Activated CD8-positive, alpha-beta memory T cell treated with anti-CD3 and anti-CD28 coated beads for 1 hour (primary cell): ENCODE data around the gene SUSD5.
A peak's percentile ranks its signal among the peaks of the same experiment; 100 is the strongest.
"Not testable (repeated sequence)": the region's sequence is repeated elsewhere in the genome, so short reads cannot be mapped to it uniquely, and the experiment has no call there.

Source experiments
- DNase-seq, 2 donors: peaks; one replicate each; pipeline ENCODE4 v3.0.0-alpha.2; 2020; ENCODE audit warnings: low read depth in 1 of 2; ENCODE audit errors: extremely low read depth in 1 of 2

The SUSD5 gene

DNA sequence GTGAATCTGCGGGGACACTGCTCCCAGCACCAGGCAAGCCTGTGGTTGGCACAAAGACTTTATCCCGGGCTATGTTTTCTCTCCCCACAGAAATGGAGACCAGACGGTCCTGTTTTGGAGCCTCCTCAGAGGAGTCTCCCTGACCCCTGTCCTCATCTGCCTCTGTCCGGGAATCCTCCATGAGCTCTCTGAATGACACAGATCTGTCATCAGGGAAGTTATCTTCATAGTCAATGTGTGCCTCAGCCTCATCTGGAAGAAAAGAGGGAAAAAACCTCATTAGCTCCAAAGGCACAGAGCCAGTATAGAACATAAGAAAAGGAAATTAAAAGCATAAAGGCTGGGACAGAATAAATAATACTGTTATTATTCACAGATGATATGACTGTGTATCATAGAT lies 64.8 kb downstream of the SUSD5 start:
- no peak for DNase-seq

GRCh38 chr3:33152363-33153360 lies 65.9 kb downstream of the SUSD5 start:
- DNase-seq, result no peak

- DNase-seq, result no peak
Measured at GRCh38 chr3:33149342-33149741, 69.3 kb downstream of the SUSD5 start.

- DNase-seq, result no peak
Measured at GRCh38 chr3:33146791-33147445, 71.7 kb downstream of the SUSD5 start.

DNA sequence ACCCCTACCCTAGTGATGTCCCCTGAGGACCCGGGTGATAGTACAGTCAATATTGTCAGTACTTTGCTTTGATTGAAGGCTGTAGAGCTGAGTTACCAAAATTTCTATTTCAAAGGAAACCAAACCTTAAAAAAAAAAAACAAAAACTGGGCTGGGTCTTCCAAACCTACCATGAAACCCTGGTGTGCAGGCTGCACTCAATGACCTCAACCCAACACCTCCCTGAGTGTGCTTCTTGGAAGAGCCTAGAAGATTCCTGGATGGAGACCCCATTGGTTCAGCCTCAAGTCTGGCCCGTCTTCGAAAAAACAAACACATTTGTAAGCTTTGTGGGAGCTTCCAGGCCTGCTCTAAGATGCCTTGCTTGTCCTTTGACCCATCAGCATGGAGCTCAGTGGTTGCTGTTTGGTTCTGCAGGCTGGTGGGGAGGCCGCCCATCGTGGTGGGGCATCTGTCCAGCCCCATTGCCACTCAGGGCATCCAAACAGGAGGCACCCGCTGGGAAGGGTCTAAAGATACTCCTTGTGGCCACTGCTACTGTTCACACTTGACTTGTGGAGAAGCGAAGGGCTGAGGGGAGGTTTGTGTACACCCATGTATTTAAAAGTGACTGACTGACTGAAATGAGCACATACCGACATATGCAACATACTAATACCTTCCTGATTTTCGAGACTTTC lies 72.6 kb downstream of the SUSD5 start:
- DNase-seq, result no peak

- DNase-seq, result no peak
Measured at GRCh38 chr3:33145221-33145900, 73.2 kb downstream of the SUSD5 start.

DNA sequence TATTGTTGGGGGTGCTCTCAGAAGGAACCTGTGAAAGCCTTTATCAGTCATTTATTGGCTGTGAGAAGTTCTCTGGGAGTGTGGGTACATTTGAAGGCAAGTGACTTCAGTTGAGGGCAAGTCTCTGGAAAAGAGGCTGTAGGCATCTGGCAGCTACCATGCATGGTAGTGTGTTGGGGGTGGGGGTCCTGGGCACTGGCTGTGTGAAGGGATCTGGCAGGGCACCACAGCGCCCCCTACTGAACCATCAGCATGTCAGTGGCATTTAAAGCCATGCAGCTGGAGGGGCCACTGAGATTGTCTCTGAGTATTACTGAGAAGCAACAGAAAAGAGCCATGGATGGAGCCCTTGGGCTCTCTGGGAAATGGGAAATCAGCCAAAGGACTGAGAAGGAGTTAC lies 74.2 kb downstream of the SUSD5 start:
- peak in 1 of 2 donors; percentile 4 for DNase-seq

DNA sequence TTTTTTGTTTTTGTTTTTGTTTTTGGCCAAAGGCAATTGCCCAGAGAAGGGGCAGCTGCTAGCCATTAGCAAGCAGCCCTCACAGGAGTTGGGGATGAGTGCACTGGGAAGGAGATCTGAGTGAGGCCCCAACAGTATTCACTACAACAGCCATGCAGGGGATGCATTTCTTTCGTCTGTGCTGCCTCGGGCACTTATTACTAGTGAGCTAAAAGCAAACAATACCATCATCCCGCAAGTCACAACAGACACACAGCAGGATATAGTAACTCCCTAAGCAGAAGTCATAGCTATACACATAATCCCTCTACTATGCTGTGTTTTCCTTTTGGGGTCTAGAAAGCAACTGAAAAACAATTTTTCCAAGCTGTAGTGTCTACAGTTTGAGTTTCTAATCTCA lies 77.6 kb downstream of the SUSD5 start:
- DNase-seq, result no peak

DNA sequence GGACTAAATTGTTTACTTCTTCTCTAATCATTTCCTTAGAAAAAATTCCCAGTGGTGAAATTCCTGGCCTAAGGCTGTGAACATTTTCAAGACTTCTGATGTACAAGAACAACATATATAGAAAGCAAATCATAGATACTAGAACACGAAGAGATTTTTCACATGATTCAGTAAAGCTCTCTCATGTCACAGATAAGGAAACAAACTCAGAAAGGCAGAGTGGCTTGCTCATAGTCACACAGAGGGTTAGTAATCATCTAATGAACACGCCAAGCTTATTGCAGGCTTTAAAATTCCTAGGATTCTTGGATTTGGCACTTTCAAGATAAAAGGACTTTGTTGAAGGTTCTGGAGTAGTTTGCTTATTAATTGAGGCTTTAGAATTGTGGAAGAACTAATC lies 78.6 kb downstream of the SUSD5 start:
- DNase-seq, result no peak

DNA sequence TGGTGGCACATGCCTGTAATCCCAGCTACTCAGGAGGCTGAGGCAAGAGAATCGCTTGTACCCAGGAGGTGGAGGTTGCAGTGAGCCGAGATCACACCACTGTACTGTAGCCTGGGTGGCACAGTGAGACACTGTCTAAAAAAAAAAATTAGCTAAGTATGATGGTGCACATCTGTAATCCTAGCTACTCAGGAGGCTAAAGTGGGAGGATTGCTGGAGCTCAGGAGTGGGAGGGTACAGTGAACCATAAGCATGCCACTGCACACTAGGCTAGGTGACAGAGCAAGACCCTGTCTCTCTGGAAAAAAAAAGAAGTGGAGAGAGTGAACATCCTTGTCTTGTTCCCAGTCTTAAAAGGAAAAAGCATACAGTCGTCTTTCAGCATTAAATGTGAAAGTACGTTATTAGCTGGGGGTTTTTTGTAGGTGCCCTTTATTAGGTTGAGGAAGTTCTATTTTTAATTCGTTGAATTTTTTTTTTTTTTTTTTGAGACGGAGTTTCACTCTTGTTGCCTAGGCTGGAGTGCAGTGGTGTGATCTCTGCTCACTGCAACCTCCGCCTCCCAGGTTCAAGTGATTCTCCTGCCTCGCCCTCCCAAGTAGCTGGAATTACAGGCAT lies 79.5 kb downstream of the SUSD5 start:
- DNase-seq, result not testable (repeated sequence)

- DNase-seq, result no peak
Measured at GRCh38 chr3:33137691-33138090, 80.9 kb downstream of the SUSD5 start.

DNA sequence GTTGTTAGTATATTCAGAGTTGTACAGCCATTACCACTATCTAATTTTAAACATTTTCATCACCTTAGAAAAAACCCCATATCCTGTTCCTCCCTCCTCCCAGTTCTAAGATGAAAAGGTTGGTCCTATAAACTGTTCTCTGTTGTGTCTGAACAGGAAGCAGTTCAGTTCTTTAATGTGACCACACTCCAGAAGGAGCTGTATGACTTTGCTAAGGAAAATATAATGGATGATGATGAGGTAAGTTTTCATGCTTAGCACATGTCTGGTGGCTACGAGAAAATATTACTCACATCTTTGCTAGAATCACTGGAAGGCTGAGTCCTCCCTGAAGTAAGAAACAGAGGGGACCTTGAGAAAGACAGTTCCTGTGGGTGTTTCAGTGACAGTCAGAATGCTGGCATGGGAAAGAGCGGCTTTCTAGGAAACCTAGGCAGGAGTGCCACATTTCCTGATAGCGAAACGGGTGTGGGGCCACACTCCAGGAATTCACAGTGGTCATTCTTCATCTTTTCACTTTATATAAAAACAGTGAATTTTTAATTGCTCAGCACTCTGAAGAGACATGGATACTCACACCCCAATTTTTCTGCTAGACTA lies 84.5 kb downstream of the SUSD5 start:
- no peak for DNase-seq

DNA sequence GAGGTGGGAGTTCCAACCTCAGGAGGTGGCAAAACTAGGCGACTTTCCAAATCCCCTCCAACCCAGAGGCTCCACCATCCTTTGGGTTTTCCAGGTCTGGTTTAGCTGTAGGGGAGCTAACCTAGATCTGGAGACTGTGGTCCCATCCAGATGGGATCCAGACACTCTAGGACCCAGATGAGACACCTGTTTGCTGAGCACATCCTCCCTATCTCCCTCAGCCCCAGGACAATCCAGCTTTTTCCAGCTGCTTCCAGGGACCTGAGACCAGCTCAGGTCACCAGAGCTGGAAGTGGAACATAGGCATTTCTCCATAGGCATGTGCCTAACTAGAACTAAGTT lies 86.6 kb downstream of the SUSD5 start:
- no peak for DNase-seq

DNA sequence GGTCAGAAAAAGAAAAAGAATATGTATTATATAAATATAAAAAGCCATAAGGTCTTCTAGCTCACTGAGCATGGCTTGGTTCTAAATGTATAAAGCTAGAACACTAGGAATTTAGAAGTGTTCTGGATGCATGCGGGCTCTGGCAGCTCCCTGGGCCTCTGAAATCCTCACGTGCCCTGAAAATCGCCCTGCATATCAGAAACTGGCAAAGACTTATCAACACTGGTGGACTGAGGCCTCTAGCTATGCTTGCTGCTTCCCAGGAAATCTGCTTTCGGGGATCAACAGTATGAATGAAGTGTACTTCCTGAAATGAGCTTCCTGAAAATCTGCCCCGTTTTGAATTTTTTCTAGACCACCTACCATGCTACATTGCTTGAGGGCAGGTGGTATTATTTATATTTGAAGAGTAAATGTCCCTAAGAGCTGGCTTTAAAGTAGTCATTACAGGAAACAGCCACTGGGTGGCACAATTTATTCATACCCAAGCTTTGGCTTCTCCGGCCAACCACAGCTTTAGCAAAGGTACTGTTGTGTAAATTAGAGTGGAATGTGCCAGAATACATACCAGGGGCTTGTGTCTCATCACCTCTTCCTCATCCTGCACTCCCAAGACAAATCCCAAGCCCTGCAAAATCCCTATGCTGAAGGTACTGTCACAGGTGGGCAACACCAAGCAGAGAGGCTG lies 87.1 kb downstream of the SUSD5 start:
- no peak for DNase-seq

- DNase-seq, result no peak
Measured at GRCh38 chr3:33130144-33130543, 88.5 kb downstream of the SUSD5 start.

DNA sequence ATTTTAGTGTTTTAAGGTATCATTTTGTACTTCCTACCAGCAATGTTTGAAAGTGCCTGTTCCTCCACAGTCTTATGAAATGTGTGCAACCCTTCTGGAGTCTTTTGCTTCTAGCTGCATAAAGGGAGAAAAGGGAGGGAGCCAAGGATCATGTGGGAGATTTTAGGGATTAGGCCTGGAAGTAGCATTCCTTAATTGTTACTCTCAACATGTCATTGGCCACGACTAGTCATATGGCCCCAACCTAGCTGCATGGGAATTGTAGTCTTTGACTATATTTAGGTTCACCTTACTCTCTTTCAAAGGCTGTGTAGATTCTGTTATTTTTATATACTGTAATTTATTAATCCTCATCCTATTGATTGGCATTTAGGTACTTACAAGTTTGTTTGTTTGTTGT lies 89.9 kb downstream of the SUSD5 start:
- DNase-seq, result no peak

GRCh38 chr3:33125840-33126239 lies 92.8 kb downstream of the SUSD5 start:
- no peak for DNase-seq

DNA sequence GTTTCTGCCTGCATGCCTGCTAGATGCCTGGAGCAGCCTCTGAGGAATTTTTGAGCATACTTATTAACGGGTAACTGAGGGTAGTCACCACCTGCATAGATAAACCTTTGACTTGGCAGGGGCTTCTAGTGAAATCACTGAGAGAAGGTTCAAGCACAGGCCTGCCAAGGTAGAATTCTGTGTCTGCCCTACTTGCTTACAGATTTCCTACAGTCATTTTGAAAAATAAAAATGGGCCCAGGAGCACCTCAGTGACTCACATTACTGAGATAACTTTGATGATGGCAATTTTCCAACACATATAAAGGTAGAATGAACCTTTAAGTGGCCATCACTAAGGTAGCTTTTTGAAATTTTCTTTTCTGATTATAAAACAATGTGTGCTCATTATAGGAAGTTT lies 94.0 kb downstream of the SUSD5 start:
- no peak for DNase-seq

- DNase-seq, result no peak
Measured at GRCh38 chr3:33122991-33123390, 95.6 kb downstream of the SUSD5 start.

GRCh38 chr3:33119891-33120290 lies 98.7 kb downstream of the SUSD5 start:
- no peak for DNase-seq
